ENCODE data around the gene INAFM2. TPM values are rescaled to one million over a fixed set of nuclear protein-coding genes. Genes with fewer than 3 reads are reported as not detected.
A peak's percentile ranks its signal among the peaks of the same experiment; 100 is the strongest.

Gene INAFM2
- total RNA-seq, 2 experiments from 2014 or later = 8.7 to 8.9 TPM

DNA sequence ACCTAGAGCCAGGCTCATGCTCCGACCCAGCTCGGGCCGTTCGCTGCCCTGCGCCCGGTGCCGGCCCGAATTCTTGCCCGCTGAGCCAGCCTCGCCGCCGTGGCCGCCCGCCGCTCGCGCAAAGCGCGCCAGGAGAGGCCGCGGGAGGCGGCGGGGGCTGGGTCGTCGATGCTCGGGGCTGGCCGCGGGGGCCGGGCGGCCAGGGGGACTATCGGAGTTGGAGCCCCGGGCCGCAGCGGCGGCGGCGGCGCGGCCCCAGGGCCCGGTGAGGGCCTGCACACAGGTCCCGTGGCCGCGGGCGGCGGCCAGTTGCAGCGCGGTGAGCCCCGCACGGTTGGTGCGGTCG lies 41.7 kb upstream of the INAFM2 start:
- peaks cover 47% of the 10 kb centered on the region for H3K27me3 Mint-ChIP-seq
- CTCF ChIA-PET = no interaction called here
- peaks cover 2% of the 10 kb centered on the region for H3K4me1 Mint-ChIP-seq
- H3K9me3 Mint-ChIP-seq = no peaks in the 10 kb centered on the region
- peaks cover 3% of the 10 kb centered on the region for H3K36me3 Mint-ChIP-seq (ENCODE audit: low read depth)
- no peak for DNase-seq
- no peak overlapping the region for H3K27ac Mint-ChIP-seq
- POLR2A ChIA-PET = no interaction called here
- H3K4me3 Mint-ChIP-seq = no peak overlapping the region

DNA sequence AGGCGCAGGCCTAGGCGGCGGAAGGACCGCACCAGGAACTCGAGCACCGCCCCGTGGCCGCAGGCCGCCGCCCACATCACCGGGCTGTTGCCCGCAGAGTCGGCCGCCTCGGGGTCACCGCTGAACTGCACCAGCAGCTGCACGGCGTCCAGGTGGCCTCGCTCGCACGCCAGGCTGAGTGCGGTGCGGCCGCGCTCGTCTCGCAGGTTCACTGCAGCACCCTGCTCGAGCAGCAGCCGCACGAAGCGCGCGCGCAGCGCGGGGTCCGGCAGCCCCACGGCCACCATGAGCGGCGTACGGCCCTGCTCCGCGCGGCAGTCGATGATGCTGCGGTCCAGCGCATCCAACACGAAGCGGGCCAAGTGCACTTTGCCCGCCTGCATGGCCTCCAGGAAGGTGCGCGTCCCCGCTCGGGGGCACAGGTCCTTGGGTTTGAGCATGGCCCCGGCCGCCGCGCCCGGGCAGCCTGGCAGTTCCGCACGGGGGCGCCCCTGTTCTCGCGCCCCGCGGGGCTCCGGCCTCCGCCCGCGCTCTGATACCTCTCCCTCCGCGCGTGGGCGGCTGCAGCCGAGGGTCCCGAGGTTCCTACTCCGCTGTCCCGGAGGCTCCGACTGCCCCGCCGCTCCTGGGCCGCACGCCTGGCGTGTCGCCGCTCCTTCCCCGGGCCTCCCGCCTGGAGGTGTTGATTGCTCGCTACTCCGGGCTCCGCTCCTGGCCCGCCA lies 41.2 kb upstream of the INAFM2 start:
- Mint-ChIP-seq H3K9me3 (no peaks in the 10 kb centered on the region), H3K4me3 (peak overlapping the region; percentile 51), H3K4me1 (peaks cover 1% of the 10 kb centered on the region), H3K27ac (no peak overlapping the region), H3K36me3 (ENCODE audit: low read depth) (peaks cover 3% of the 10 kb centered on the region), H3K27me3 (peaks cover 45% of the 10 kb centered on the region)
- POLR2A ChIA-PET = interaction anchor here (1.4 to 1.5 kb wide), 2 partner anchors 25 to 26 kb away, joined by 3 to 6 read pairs; partner anchors contain the start of gene PLCB2
- DNase-seq = peak; percentile 59
- CTCF ChIA-PET = interaction anchor here (0.7 to 2.2 kb wide), 4 partner anchors 8 to 56 kb away, joined by 3 to 10 read pairs (median 4); no protein-coding TSS in a partner anchor

- no peak within 1 kb of the TSS for H3K27ac Mint-ChIP-seq
- ChIA-PET POLR2A (interaction anchor here (0.6 to 1.5 kb wide), 6 partner anchors 9 to 184 kb away, joined by 3 to 6 read pairs (median 3); partner anchors contain the start of gene PLCB2), CTCF (interaction anchor here (0.7 to 2.2 kb wide), 7 partner anchors 9 to 55 kb away, joined by 3 to 10 read pairs (median 5); partner anchors contain the start of genes INAFM2 and PLCB2)
- H3K4me3 Mint-ChIP-seq = peak within 1 kb of the TSS; percentile 51
- H3K4me1 Mint-ChIP-seq = no peaks in the 10 kb centered on the region
- H3K27me3 Mint-ChIP-seq = peaks cover 40% of the 10 kb centered on the region
- no peaks in the 10 kb centered on the region for H3K9me3 Mint-ChIP-seq
- peaks cover 3% of the 10 kb centered on the region for H3K36me3 Mint-ChIP-seq (ENCODE audit: low read depth)
- DNase-seq = peak; percentile 36
These were observed 40.5 kb upstream of the INAFM2 start, which contains the start of gene ANKRD63 for GRCh38 chr15:40282869-40283614. Gene ANKRD63, minus strand, starts transcription at chr15:40283064. Its CDS starts 478 bp downstream, at chr15:40282586.

GRCh38 chr15:40283615-40284300 lies 39.7 kb upstream of the INAFM2 start:
- Mint-ChIP-seq H3K27me3 (peaks cover 32% of the 10 kb centered on the region), H3K4me3 (no peak overlapping the region), H3K36me3 (ENCODE audit: low read depth) (peaks cover 4% of the 10 kb centered on the region), H3K27ac (no peak overlapping the region), H3K9me3 (no peaks in the 10 kb centered on the region), H3K4me1 (no peaks in the 10 kb centered on the region)
- CTCF ChIA-PET = interaction anchor here (0.7 to 2.2 kb wide), 5 partner anchors 10 to 54 kb away, joined by 4 to 10 read pairs (median 5); partner anchors contain the start of genes INAFM2 and PLCB2
- POLR2A ChIA-PET = interaction anchor here (0.6 to 1.5 kb wide), 5 partner anchors 8 to 185 kb away, joined by 3 to 6 read pairs (median 3); partner anchors contain the start of gene PLCB2
- DNase-seq = no peak

DNA sequence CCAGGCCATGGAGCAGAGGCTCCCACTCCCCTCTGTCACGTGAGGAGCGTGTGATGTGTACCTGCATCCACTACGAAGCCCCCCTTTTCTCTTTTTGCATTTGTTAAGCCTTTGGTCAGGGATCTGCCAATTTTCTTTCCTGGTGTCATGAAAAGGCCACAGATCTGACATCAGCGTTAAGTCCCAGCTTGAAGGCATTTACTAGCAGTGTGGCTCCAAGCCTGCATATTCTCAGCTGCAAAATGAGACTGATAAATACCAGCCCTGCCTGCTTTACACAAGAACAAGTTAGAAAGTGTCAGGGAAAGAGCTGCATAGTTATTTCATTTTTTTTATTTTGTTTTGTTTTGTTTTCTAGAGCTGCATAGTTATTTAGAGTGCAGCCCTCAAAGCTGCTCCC lies 38.3 kb upstream of the INAFM2 start:
- H3K4me3 Mint-ChIP-seq = no peak overlapping the region
- CTCF ChIA-PET = interaction anchor here (0.7 to 7.0 kb wide), 4 partner anchors 10 to 59 kb away, joined by 3 to 52 read pairs (median 4); partner anchors contain the start of gene PLCB2
- peaks cover 12% of the 10 kb centered on the region for H3K36me3 Mint-ChIP-seq (ENCODE audit: low read depth)
- no peak overlapping the region for H3K27ac Mint-ChIP-seq
- DNase-seq = no peak
- peaks cover 24% of the 10 kb centered on the region for H3K27me3 Mint-ChIP-seq
- H3K9me3 Mint-ChIP-seq = no peaks in the 10 kb centered on the region
- no peaks in the 10 kb centered on the region for H3K4me1 Mint-ChIP-seq
- POLR2A ChIA-PET = interaction anchor here (1.3 to 1.4 kb wide), 4 partner anchors 23 to 53 kb away, joined by 3 to 6 read pairs (median 4); partner anchors contain the start of gene PLCB2

DNA sequence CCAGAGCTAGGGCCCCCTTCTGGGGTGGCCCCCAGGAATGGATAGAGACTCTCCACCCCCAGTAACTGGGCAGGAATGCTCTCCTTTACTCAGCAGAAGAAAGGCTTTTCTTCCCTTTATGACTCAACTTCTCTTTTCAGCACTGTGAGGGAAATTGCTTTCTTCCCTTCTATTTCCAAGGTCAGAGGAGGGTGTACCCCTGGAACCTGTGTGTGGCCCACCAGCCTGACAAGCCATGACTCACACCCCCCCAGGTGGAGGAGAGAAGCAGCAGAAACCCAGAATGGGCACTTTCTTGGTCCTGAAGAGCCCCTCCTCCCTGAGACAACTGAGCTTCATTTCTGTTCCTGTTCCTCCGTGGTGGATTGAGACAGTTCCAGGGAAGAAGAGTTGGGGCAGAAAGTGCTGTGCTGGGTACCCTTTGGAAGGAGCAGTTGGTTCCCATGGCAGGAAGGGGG lies 37.9 kb upstream of the INAFM2 start:
- ChIA-PET CTCF (interaction anchor here (0.7 to 7.0 kb wide), 4 partner anchors 11 to 59 kb away, joined by 3 to 52 read pairs (median 4); partner anchors contain the start of gene PLCB2), POLR2A (interaction anchor here (1.3 to 2.5 kb wide), 5 partner anchors 22 to 52 kb away, joined by 3 to 6 read pairs (median 4); partner anchors contain the start of gene PLCB2)
- H3K9me3 Mint-ChIP-seq = no peaks in the 10 kb centered on the region
- peaks cover 20% of the 10 kb centered on the region for H3K27me3 Mint-ChIP-seq
- H3K27ac Mint-ChIP-seq = no peak overlapping the region
- H3K4me1 Mint-ChIP-seq = no peaks in the 10 kb centered on the region
- DNase-seq = no peak
- peaks cover 15% of the 10 kb centered on the region for H3K36me3 Mint-ChIP-seq (ENCODE audit: low read depth)
- H3K4me3 Mint-ChIP-seq = no peak overlapping the region

DNA sequence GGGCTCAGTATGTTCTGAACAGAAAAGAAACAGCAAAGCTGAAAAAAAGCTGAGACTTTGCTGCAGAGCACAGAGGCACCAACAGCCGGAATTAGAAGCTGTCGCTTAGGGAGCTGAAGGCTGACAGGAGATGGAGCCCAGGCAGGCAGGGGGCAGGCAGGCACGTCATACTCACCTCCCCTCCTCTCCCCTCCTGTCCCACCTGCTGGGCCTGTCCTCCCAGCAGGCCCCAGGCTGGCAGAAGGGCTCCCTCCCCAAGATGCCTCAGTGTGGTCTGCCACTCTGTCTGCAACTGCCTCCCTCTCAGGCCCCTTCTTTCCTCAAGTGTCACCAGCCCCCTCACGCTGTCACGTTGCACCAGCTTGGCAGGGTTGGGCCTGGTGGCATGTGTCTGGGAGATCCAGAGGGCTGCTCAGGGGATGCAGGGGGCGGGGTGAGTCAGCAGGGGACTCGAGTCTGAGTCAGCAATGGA lies 37.4 kb upstream of the INAFM2 start:
- Mint-ChIP-seq H3K27ac (no peak overlapping the region), H3K27me3 (peaks cover 14% of the 10 kb centered on the region), H3K9me3 (no peaks in the 10 kb centered on the region), H3K36me3 (ENCODE audit: low read depth) (peaks cover 15% of the 10 kb centered on the region), H3K4me3 (no peak overlapping the region), H3K4me1 (no peaks in the 10 kb centered on the region)
- ChIA-PET CTCF (interaction anchor here (1.2 to 7.0 kb wide), 3 partner anchors 11 to 52 kb away, joined by 4 to 52 read pairs (median 5); partner anchors contain the start of gene PLCB2), POLR2A (interaction anchor here (1.3 to 2.5 kb wide), 3 partner anchors 21 to 52 kb away, joined by 3 to 5 read pairs (median 4); partner anchors contain the start of gene PLCB2)
- no peak for DNase-seq

- DNase-seq = no peak
- ChIA-PET POLR2A (interaction anchor here (2.5 kb wide), 1 partner anchor 21 kb away, joined by 5 read pairs; the partner anchor contains the start of gene PLCB2), CTCF (interaction anchor here (1.1 to 7.0 kb wide), 2 partner anchors 8 to 22 kb away, joined by 4 to 52 read pairs; partner anchors contain the start of gene PLCB2)
- Mint-ChIP-seq H3K4me3 (no peak overlapping the region), H3K9me3 (no peaks in the 10 kb centered on the region), H3K4me1 (no peaks in the 10 kb centered on the region), H3K36me3 (ENCODE audit: low read depth) (peaks cover 15% of the 10 kb centered on the region), H3K27me3 (peaks cover 11% of the 10 kb centered on the region), H3K27ac (no peak overlapping the region)
These were observed 36.7 kb upstream of the INAFM2 start for GRCh38 chr15:40286794-40287193.

GRCh38 chr15:40287505-40287904 lies 36.0 kb upstream of the INAFM2 start:
- ChIA-PET POLR2A (interaction anchor here (1.0 to 2.5 kb wide), 2 partner anchors 13 to 20 kb away, joined by 3 to 5 read pairs; partner anchors contain the start of gene PLCB2), CTCF (interaction anchor here (1.1 to 7.0 kb wide), 2 partner anchors 8 to 21 kb away, joined by 4 to 52 read pairs; partner anchors contain the start of gene PLCB2)
- DNase-seq = no peak
- no peak overlapping the region for H3K4me3 Mint-ChIP-seq
- no peak overlapping the region for H3K27ac Mint-ChIP-seq
- H3K9me3 Mint-ChIP-seq = no peaks in the 10 kb centered on the region
- peaks cover 11% of the 10 kb centered on the region for H3K27me3 Mint-ChIP-seq
- H3K36me3 Mint-ChIP-seq (ENCODE audit: low read depth) = peaks cover 15% of the 10 kb centered on the region
- H3K4me1 Mint-ChIP-seq = no peaks in the 10 kb centered on the region

DNA sequence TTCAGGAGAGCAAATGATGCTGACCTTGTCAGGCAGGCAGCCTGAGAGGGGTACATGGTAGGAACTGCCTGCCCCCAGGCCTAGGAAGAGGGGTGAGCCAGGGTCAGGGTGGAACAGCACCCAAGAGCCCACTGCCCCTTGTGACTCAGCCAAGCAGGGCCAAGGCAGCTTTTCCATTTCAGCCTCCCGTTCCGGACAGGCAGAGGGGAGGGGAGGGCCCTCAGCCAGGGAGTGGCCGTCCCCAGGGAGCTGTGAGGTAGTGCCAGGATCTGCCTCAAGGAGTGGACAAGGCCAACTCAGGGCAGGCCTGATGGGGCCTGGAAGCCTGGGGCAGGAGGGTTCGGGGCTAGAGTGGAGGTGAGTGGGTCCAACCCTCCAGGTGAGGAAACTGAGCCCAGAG lies 35.5 kb upstream of the INAFM2 start:
- CTCF ChIA-PET = interaction anchor here (0.6 to 7.0 kb wide), 4 partner anchors 9 to 67 kb away, joined by 3 to 52 read pairs (median 5); partner anchors contain the start of gene PLCB2
- Mint-ChIP-seq H3K4me1 (no peaks in the 10 kb centered on the region), H3K4me3 (no peak overlapping the region), H3K36me3 (ENCODE audit: low read depth) (peaks cover 15% of the 10 kb centered on the region), H3K27me3 (peaks cover 11% of the 10 kb centered on the region), H3K9me3 (no peaks in the 10 kb centered on the region), H3K27ac (no peak overlapping the region)
- POLR2A ChIA-PET = interaction anchor here (1.0 to 2.5 kb wide), 2 partner anchors 13 to 19 kb away, joined by 3 to 5 read pairs; partner anchors contain the start of gene PLCB2
- DNase-seq = no peak

DNA sequence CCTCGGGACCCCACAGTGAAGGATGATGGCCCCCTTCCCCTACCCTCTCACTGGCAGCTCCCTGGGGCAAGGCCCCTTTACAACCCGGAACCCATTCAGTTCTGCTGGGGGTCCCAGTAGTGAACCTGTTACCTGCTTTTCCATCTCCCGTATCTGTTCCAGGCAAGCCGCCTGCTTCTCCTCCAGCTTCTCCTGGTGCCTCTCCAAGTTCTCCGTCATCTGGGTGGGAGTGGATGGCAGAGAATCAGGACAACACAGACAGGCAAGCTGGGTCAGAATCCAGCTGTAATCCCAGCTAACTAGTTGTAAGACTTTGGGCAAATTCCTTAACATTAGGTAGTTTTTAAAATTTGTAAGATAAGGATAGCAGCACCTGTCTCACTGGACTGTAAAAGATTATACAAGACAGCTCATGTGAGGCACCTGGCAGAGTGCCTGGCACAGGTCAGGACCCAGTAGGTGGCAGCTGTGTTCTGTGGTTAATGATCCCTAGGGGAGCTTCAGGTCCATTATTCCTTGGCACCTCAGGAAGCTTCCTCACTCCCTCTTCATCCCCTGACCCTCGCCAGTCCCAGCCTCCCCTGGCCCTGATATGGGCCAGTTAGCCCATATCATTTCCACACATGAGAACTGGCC lies 34.2 kb upstream of the INAFM2 start:
- peaks cover 2% of the 10 kb centered on the region for H3K27me3 Mint-ChIP-seq
- POLR2A ChIA-PET = interaction anchor here (1.0 to 4.1 kb wide), 3 partner anchors 10 to 20 kb away, joined by 3 to 28 read pairs (median 3); partner anchors contain the start of gene PLCB2
- no peak overlapping the region for H3K4me3 Mint-ChIP-seq
- H3K36me3 Mint-ChIP-seq (ENCODE audit: low read depth) = peaks cover 17% of the 10 kb centered on the region
- H3K9me3 Mint-ChIP-seq = no peaks in the 10 kb centered on the region
- CTCF ChIA-PET = interaction anchor here (1.8 to 7.0 kb wide), 3 partner anchors 10 to 49 kb away, joined by 6 to 52 read pairs (median 13); partner anchors contain the start of gene PLCB2
- H3K4me1 Mint-ChIP-seq = no peaks in the 10 kb centered on the region
- no peak for DNase-seq
- no peak overlapping the region for H3K27ac Mint-ChIP-seq
